IPS-18a (cell line): Measurements from ENCODE around the gene MR1.

Experiments used
- H3K27ac ChIP-seq: one replicate; pipeline ENCODE4 v1.5.1; 2013; ENCODE audit warnings: low read length
- H3K27me3 ChIP-seq: one replicate; pipeline ENCODE4 v1.6.1; 2013; ENCODE audit warnings: mild to moderate bottlenecking, low read length; ENCODE audit not compliant: control insufficient read depth, insufficient read depth
- H3K36me3 ChIP-seq: one replicate; pipeline ENCODE4 v1.6.1; 2013; ENCODE audit warnings: low read depth, low read length; ENCODE audit not compliant: control insufficient read depth
- H3K4me1 ChIP-seq: one replicate; pipeline ENCODE4 v1.6.1; 2013; ENCODE audit warnings: low read depth, low read length; ENCODE audit not compliant: control insufficient read depth
- H3K4me3 ChIP-seq: one replicate; pipeline ENCODE4 v1.5.1; 2013; ENCODE audit warnings: low read length
- H3K9ac ChIP-seq: one replicate; pipeline ENCODE4 v1.6.1; 2013; ENCODE audit warnings: mild to moderate bottlenecking, low read length, moderate library complexity
- H3K9me3 ChIP-seq: one replicate; pipeline ENCODE4 v1.6.1; 2013; ENCODE audit warnings: low read depth, low read length; ENCODE audit not compliant: control insufficient read depth

MR1 gene

DNA sequence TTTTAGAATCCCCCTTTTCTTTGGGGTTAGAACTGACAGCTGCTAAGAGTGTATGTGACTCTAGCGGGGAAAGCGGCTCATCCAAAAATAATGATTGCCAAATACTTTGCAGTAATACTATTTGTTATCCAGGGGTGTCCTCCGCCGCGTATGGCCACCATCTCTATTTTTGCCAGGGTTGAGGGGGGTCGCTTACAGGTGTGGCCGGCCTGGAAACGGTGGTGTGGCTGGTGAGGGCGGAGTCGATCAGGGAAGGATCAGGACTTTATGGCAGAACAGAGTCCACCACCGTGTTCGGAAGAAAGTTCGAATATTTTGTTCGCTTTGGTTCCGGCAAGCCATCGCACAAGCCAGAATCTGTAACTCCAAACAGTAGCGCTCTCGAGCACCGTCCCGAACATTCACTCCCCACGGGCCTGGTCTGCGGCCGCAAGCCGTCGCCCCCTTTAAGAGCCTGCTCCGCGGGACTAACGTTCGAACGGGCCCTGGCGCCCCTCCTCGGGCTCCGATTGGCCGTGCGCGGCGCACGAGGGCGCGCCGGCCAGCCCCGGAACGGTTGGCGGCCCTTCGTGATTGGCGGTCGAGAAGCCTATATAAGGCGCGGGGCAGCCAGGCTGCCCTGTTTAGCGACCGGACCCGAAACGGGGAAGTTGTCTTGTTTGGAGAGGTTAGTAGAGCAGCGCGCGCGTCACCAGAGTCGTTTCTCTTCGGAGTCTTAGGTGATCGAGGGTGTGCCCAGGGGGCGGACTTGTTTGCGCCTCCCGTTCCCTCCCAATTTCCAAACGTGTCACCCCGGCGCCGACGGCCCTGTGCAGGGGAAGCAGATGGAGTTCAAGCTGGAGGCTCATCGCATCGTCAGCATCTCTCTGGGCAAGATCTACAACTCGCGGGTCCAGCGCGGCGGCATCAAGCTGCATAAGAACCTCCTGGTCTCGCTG is 54.6 kb downstream of the MR1 start, which contains the start of gene IER5:
IER5 (plus strand) TSS at position 622 of the 938 bp plus-strand sequence; CDS start at position 825, 203 bp downstream.
- Histone ChIP-seq H3K4me3 (peak within 1 kb of the TSS; percentile 78), H3K27me3 (peaks cover 36% of the 10 kb centered on the region), H3K4me1 (peaks cover 16% of the 10 kb centered on the region), H3K9ac (peak within 1 kb of the TSS; percentile 26), H3K9me3 (no peaks in the 10 kb centered on the region), H3K27ac (no peak within 1 kb of the TSS), H3K36me3 (no peaks in the 10 kb centered on the region)

GRCh38 chr1:181089017-181089675 is 55.4 kb downstream of the MR1 start:
- H3K27ac ChIP-seq, result no peak overlapping the region
- H3K4me1 ChIP-seq, result peaks cover 16% of the 10 kb centered on the region
- H3K27me3 ChIP-seq, result peaks cover 36% of the 10 kb centered on the region
- no peaks in the 10 kb centered on the region for H3K36me3 ChIP-seq
- H3K4me3 ChIP-seq, result peak overlapping the region; percentile 78
- H3K9me3 ChIP-seq, result no peaks in the 10 kb centered on the region
- H3K9ac ChIP-seq, result peak overlapping the region; percentile 26

- Histone ChIP-seq H3K36me3 (no peaks in the 10 kb centered on the region), H3K4me3 (peak overlapping the region; percentile 78), H3K4me1 (peaks cover 23% of the 10 kb centered on the region), H3K9me3 (no peaks in the 10 kb centered on the region), H3K9ac (peak overlapping the region; percentile 26), H3K27me3 (peaks cover 36% of the 10 kb centered on the region), H3K27ac (no peak overlapping the region)
These were observed 56.1 kb downstream of the MR1 start for GRCh38 chr1:181089676-181090544.

GRCh38 chr1:181090641-181091126 is 56.9 kb downstream of the MR1 start:
- no peak overlapping the region for H3K27ac ChIP-seq
- H3K9me3 ChIP-seq, result no peaks in the 10 kb centered on the region
- H3K4me1 ChIP-seq, result peaks cover 31% of the 10 kb centered on the region
- H3K27me3 ChIP-seq, result peaks cover 36% of the 10 kb centered on the region
- H3K36me3 ChIP-seq, result no peaks in the 10 kb centered on the region
- H3K4me3 ChIP-seq, result peak overlapping the region; percentile 78
- H3K9ac ChIP-seq, result peak overlapping the region; percentile 26

GRCh38 chr1:181091309-181092040 is 57.7 kb downstream of the MR1 start:
- no peak overlapping the region for H3K27ac ChIP-seq
- no peaks in the 10 kb centered on the region for H3K9me3 ChIP-seq
- no peaks in the 10 kb centered on the region for H3K36me3 ChIP-seq
- H3K9ac ChIP-seq, result no peak overlapping the region
- peak overlapping the region; percentile 78 for H3K4me3 ChIP-seq
- H3K27me3 ChIP-seq, result peaks cover 36% of the 10 kb centered on the region
- peaks cover 39% of the 10 kb centered on the region for H3K4me1 ChIP-seq

DNA sequence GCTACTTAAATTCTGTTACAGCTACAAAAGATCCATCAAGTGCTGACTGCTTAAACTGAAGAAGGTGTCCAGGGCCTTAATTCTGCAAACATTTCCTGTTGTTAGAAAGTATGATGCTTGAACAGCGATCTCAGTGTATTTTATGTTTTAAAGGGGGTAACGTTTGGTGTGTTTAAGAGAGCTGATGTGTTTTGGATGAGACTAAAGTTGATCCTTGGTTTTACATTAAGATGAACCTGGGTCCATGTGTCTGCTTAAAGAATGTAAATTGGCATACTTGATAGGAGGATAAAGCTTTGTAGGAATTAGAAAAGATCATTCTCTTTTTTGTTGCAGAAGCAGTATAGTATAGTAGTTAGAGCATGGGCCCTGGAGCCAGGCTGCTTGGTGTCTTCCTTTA is 58.3 kb downstream of the MR1 start:
- Histone ChIP-seq H3K27ac (no peak overlapping the region), H3K4me1 (peaks cover 44% of the 10 kb centered on the region), H3K36me3 (no peaks in the 10 kb centered on the region), H3K9me3 (no peaks in the 10 kb centered on the region), H3K9ac (no peak overlapping the region), H3K4me3 (no peak overlapping the region), H3K27me3 (peaks cover 33% of the 10 kb centered on the region)

- Histone ChIP-seq H3K4me3 (no peak overlapping the region), H3K27me3 (peaks cover 26% of the 10 kb centered on the region), H3K9me3 (no peaks in the 10 kb centered on the region), H3K4me1 (peaks cover 47% of the 10 kb centered on the region), H3K36me3 (no peaks in the 10 kb centered on the region), H3K27ac (no peak overlapping the region), H3K9ac (no peak overlapping the region)
These were observed 59.2 kb downstream of the MR1 start for GRCh38 chr1:181092883-181093458.

DNA sequence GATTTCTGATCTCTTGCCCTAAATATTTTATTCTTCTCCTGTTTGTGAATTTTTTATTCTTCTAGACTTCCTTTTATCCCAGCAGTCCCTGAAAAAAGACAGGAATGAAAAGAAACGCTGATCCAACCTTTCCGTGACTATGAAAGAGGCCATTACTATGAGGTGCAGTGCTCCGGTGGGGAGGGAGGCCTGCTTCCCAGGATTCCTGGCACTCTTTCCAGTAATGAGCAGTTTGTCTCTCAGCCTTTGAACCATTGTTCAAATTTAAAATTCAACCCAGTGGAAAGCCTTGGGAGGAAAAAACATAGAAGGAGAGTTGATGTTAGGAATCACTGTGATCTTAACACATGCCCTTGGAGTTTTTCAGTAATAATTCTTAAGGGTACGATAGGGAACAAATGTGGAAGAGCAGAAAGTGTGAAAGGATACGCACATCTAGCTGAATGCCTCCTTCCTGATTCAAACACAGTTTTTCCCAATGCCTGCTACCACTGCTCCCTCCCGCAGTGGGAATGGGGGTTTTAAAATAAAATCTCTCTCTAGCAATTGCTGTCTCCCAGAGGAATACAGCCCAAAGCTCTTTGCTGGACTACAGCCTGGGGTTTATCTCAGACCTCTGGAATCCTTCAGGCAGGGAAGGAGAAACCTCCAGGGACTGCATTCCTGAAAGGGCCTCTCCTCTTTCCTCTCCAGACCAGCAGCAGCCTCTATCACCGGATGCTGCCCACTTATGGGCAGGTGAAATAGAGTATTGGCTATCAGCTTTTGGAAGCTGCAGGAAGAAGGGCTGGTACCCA is 60.8 kb downstream of the MR1 start:
- Histone ChIP-seq H3K27me3 (peaks cover 40% of the 10 kb centered on the region), H3K36me3 (no peaks in the 10 kb centered on the region), H3K9ac (no peak overlapping the region), H3K27ac (peak overlapping the region; percentile 2), H3K4me1 (peaks cover 53% of the 10 kb centered on the region), H3K4me3 (no peak overlapping the region), H3K9me3 (no peaks in the 10 kb centered on the region)

DNA sequence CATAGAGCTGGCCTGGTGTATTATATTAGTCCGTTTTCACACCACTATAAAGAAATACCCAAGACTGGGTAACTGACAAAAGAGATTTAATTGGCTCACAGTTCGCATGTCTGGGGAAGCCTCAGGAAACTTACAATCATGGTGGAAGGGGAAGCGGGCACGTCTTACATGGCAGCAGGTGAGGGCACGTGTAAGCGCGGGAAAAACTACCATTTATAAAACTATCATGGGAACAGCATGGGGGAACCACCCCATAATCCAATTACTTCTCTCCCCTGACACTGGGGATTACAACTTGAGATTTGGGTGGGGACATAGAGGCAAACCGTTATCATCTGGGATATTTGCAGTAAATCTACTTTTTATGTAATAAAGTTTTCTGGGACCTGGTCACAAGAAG is 61.5 kb downstream of the MR1 start:
- peaks cover 60% of the 10 kb centered on the region for H3K4me1 ChIP-seq
- peaks cover 40% of the 10 kb centered on the region for H3K27me3 ChIP-seq
- no peaks in the 10 kb centered on the region for H3K9me3 ChIP-seq
- no peak overlapping the region for H3K4me3 ChIP-seq
- no peak overlapping the region for H3K9ac ChIP-seq
- H3K27ac ChIP-seq, result no peak overlapping the region
- no peaks in the 10 kb centered on the region for H3K36me3 ChIP-seq

- Histone ChIP-seq H3K27ac (no peak overlapping the region), H3K4me3 (no peak overlapping the region), H3K9me3 (no peaks in the 10 kb centered on the region), H3K36me3 (no peaks in the 10 kb centered on the region), H3K4me1 (peaks cover 62% of the 10 kb centered on the region), H3K9ac (no peak overlapping the region), H3K27me3 (peaks cover 35% of the 10 kb centered on the region)
These were observed 62.0 kb downstream of the MR1 start for GRCh38 chr1:181095763-181096184.
